Measurements from ENCODE around the gene RBSN.

- TF ChIP-seq CTCF (IDR thresholded peaks at IDR 0.05) (no peak), POLR2A (IDR thresholded peaks at IDR 0.05) (no peak), EP300 (IDR thresholded peaks at IDR 0.05) (no peak)
Observed at GRCh38 chr3:15049584-15049983, 49.4 kb downstream of the RBSN start.

Data from gastroesophageal sphincter (tissue), 3 donors.